C4-2B (cell line): ENCODE results near the gene OR4C12.

ENCODE experiments used
- CTCF ChIP-seq: fragments of 450-650 bp; conservative IDR thresholded peaks from 2 replicates; pipeline ENCODE4 v1.5.1; 2017; ENCODE audit warnings: mild to moderate bottlenecking
- ZFX ChIP-seq: fragments of 450-650 bp; IDR thresholded peaks from 2 replicates; pipeline ENCODE4 v1.6.1; 2017

GRCh38 chr11:49952091-49952490 is 30.2 kb downstream of the OR4C12 start, which contains the start of gene OR4C13:
- no peak for TF ChIP-seq CTCF
- no peak for TF ChIP-seq ZFX
